ENCODE measurements around the gene KRTAP5-3.

KRTAP5-3 gene

DNA sequence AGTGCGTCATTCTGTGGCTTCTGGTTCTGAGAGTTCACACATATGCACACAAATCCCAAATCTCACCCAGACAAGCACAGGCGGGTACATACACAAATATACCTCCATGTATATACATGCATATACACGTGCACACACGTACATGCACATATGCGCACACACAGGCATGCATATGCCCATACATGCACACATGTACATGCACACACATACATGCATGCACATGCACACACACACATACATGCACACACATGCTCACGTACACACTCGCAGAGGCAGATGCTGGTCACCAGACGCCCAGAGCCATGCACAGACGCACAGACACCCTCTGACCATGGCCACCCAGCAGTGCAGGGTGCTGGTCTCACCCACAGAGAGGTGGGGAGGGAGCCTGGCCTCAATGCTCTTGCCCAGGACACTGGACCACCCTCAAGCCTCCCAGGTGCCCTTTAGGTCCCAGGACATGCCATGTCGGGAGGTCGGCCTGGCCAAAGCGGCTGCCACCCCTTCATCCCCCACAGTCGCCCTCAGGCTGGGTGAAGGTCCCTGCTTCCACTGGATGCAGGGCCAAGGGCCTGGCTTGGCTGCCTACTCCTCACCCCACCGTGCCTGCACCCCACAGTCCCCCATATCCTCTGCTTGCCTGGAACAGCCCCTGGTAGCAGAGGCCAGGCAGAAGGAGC is 45.7 kb downstream of the KRTAP5-3 start:
- no peak for DNase-seq (ENCODE audit: low read depth)
- TF ChIP-seq, protein P1, sequence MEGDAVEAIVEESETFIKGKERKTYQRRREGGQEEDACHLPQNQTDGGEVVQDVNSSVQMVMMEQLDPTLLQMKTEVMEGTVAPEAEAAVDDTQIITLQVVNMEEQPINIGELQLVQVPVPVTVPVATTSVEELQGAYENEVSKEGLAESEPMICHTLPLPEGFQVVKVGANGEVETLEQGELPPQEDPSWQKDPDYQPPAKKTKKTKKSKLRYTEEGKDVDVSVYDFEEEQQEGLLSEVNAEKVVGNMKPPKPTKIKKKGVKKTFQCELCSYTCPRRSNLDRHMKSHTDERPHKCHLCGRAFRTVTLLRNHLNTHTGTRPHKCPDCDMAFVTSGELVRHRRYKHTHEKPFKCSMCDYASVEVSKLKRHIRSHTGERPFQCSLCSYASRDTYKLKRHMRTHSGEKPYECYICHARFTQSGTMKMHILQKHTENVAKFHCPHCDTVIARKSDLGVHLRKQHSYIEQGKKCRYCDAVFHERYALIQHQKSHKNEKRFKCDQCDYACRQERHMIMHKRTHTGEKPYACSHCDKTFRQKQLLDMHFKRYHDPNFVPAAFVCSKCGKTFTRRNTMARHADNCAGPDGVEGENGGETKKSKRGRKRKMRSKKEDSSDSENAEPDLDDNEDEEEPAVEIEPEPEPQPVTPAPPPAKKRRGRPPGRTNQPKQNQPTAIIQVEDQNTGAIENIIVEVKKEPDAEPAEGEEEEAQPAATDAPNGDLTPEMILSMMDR (IDR thresholded peaks at IDR 0.05; ENCODE audit: low read depth, low read length, missing control alignments), result no peak
- no peak overlapping the region for H3K4me3 ChIP-seq (ENCODE audit: low read depth, low read length)

DNA sequence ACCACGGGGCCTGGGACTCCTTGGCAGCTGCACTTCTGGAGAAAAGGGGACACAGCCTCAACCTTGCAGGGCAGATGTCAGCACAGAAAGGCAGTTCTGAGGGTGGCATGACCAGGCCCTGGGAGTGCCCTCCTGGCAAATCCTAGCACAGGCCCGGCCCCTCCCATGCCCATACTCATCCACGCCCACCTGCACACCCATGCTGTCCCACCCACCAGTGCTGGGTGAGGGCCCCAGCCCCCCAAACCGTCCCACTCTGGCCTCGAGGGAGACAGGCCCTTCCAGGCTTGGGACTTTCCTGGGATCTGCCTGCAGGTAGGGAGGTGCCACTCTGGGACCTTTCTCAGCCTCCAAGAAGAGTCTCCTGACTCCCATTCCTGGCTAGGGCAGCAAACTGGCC is 46.3 kb downstream of the KRTAP5-3 start:
- no peak for DNase-seq (ENCODE audit: low read depth)
- H3K4me3 ChIP-seq (ENCODE audit: low read depth, low read length), result no peak overlapping the region
- TF ChIP-seq, protein P1 (IDR thresholded peaks at IDR 0.05; ENCODE audit: low read depth, low read length, missing control alignments), result no peak

DNA sequence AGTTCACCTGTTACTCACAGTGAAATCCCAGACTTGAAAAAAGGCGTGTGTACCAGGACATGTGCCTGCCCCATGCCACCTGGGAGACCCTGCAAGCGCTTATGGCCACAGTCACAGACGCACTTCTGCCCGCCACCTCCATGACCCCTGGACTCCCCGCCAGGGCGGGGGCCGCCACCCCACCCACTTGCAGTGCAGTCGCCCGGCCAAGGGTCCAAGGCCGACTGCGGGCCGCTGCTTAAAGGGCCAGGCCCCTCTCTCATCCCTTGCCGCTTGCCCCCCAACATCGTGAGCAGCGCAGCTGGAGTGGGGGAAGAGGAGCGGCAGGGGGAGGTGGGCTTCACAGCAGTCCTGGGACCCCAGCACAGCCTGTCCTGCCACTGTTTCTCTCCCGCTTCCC is 47.0 kb downstream of the KRTAP5-3 start:
- H3K4me3 ChIP-seq (ENCODE audit: low read depth, low read length), result no peak overlapping the region
- TF ChIP-seq, protein P1 (IDR thresholded peaks at IDR 0.05; ENCODE audit: low read depth, low read length, missing control alignments), result no peak
- no peak for DNase-seq (ENCODE audit: low read depth)

DNA sequence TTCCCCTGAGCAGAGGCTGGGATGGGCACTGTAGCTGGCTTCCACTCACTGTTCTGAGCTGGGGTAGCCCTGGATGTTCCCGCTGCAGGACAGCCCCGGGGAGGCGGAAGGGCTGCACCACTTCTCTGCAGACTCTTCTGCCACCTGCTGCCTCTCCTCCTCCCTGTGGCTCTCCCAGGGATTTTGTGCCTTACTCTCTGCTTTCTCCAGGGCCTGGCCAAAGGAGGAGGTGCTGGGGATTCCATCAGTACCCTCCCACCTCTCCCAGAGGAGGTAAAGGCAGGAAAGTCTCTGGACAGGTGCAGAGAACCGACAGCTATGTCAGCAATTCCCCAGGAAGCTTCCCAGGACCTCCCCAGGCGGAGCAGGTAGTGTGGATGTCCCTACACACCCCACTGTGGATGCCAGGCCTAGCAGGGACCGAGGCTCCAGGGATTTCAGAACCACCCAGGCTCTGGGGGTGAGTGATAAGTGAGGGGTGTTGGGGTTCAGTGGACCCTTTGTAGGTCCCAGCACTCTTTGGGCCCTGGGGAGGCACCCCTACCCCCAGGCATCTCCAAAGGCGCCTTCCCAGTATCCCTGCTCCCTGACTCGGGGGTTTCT is 47.5 kb downstream of the KRTAP5-3 start:
- H3K4me3 ChIP-seq (ENCODE audit: low read depth, low read length), result no peak overlapping the region
- TF ChIP-seq, protein P1 (IDR thresholded peaks at IDR 0.05; ENCODE audit: low read depth, low read length, missing control alignments), result no peak
- DNase-seq (ENCODE audit: low read depth), result no peak

DNA sequence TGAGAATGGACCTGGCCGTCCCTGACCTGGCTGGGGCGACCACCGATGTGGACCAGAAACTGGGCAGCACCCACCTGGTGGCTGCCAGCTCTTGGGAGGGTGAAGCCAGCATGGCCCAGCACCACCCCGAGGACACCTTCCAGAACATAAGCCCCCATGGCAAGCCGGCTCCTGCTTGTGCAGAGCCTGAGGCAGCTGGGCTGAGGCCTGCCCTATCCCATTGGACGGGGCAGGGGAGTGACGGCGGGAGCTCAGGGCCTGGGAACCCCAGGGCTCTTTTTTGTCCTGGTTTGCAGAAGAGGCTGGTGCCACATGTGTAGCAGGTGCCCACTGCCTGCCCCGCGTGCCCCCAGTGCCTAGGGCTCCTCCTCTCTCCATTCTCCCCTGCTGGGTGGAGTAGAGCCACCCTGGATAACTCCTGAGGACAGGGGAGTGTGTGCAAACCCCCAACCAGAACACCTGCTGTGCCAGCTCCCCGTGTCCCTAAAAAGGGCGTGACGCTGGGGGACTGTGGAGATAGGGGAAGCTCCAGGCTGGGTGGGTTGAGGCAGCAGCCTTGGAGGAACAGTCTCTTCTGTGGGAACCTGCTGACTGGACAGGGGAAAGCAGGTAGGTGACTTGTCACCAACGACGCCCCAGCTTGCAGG is 48.1 kb downstream of the KRTAP5-3 start:
- no peak for DNase-seq (ENCODE audit: low read depth)
- TF ChIP-seq, protein P1 (IDR thresholded peaks at IDR 0.05; ENCODE audit: low read depth, low read length, missing control alignments), result no peak

DNA sequence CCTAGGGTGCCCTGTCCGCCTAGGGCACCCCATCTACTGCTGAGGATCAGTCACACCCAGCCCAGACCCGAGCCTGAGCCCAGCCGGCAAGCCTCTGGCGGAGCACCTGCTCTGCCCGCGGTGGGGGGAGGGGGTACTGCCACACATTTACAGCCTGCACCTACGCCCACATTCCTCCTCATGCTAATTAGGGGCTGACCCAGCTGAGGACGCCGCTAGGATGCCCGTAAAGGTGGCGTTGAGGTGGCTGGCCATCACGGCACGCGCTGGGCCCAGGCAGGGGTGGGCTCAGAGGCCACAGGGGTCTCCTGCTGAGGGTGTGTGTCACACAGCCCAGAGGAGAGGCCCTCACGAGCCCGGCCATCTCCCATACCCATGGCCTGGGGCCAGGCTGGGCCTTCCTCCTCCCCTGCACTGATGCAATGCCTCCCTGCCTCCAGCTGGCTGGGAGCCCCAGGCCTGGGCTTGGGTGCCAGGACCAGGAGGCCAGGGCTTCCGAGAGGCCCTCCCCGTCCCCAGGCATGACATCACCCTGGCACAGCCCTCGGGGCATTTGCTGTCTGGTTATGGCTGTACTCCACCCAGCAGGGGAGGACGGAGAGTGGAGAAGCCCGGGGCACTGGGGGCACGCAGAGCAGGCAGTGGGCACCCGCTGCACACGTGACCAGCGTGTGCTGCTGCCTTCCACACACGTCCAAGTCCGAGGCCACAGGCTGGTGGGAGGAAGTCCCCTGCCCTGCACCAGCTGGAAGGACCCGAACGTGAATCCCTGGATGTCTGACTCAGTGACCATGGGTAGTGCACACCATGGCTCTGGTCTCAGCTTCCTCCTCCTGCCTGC is 48.9 kb downstream of the KRTAP5-3 start:
- TF ChIP-seq, protein P1 (IDR thresholded peaks at IDR 0.05; ENCODE audit: low read depth, low read length, missing control alignments), result no peak
- no peak overlapping the region for H3K4me3 ChIP-seq (ENCODE audit: low read depth, low read length)
- DNase-seq (ENCODE audit: low read depth), result no peak

More for the DNA sequence above, 48.1 kb downstream of the KRTAP5-3 start:
- H3K4me3 ChIP-seq (ENCODE audit: low read depth, low read length), result no peak overlapping the region

All from GM12864 (cell line).